Cardiac septum (tissue), 1 donor: Measurements from ENCODE around the gene CDH11. TPM values are rescaled to one million over a fixed set of nuclear protein-coding genes. Genes with fewer than 3 reads are reported as not detected.

Source experiments
- DNase-seq: peaks from one replicate; pipeline ENCODE4 v3.0.0-alpha.2; 2020; ENCODE audit warnings: low spot score
- intact Hi-C: fragments of 100-400 bp; cut with DNase I; formaldehyde crosslinking; loops from one replicate; pipeline ENCODE4 v1.14.0; 2022
- total RNA-seq: library from RNA; stranded (reverse); fragmentation: NEBNext Ultra II Directional; extraction: Animal tissue kit (Norgen Biotek cat#: 25700); gene quantifications from one replicate; pipeline ENCODE4 v1.2.1, GENCODE V29; 2021
- donor health status: DM: no; HTN: no; CAD: no.

The CDH11 gene
- total RNA-seq, 1 donor from 2014 or later = 26.1 TPM

DNA sequence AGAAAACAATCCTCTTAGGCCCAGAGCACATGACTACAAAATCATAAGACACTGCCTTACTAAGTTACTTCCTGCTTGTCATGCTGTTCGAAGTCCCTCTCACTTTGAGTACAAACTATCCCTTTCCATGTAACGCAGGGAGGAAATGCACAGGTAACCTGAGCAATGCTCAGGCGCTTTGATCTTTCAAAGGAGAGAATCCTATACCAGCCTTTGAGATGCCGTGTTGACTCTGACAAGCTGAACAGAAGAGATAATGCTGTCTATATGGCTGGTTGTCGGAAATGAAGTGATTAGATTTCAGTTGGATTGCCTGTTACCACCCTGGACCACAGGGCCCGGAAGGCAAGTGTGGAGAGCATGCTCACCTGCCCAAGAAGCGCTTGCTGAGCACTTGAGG is 75.9 kb downstream of the CDH11 start:
- intact Hi-C loops = no loop called here
- DNase-seq = no peak

DNA sequence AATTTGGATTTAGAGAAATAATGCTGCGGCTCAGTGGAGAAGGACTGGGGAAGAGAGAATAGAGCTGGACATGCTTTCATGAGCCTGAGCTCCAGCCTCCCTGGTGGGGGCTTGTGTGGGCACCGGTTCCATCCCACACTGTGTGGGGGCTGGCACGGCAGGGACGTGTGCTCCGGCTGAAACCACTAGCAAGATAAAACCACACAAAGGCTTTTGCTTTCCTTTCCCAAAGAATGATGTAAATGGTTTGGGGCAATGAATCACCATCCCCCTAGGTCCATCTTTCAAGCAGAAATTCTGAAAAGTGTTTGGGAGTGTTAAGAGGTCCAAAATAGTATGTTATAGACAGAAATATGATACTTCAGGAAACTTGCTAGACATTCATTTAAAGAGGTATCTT is 77.0 kb downstream of the CDH11 start:
- intact Hi-C loops = no loop called here
- DNase-seq = no peak

DNA sequence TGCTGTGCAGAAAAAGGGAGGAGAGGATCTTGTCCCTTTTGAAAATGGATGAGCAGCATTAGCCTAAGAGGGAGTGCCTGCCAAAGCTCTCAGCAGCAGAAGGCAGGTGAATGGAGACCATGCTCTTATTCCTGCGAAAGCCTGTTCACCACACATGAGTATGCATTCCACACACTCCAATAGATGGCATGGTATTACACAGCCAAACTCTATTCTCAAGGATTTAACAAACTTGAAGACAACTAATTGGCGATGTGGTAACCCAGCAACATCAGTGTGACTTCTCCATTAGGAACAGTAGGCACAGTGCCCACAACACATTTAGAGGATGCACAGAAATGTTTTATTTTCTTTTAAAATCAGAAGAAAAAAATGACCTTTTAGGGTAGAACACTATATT is 77.8 kb downstream of the CDH11 start:
- intact Hi-C loops = no loop called here

DNA sequence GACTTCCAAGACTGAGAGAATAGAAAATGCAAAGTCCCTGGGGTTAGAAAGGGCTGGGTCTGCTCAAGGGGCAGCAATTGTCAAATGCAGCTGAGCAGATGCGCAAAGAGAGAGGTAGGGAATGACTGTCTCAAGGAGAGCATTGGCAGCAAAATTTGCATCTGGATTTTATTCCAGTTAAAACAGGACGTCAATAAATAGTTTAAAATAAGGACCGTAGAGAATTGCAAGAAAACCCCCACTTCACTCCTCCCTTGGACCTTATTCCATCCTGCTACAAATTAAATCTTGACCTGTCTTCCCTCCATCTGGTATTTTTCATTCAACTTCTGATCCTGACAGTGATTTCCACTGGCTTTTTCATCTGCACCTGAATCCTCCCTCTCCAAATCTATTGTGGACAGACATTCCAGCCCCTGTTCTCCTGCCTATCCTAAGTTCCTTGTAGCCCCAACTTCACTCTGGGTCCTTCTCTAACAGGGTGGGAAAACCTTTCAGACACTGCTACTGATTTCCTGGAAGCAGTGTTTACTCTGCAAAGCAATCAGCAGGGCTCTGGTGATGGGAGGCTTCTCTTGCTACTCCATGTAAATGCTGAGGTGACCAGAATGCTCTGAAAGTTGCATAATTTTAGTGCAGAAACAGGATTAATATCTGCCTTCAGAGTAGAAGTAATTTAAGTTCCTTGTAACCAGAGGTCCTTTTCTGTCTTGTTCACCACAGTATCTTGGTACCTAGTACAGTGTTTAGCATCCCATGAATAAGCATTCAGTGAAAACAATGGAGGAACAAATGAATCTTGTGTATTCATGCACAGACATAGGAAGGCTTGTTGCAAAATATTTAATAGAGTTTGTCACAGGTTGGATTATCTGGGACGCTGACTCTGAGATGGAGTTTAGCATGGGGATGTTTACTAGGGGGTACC is 79.2 kb downstream of the CDH11 start:
- no peak for DNase-seq
- intact Hi-C loops = no loop called here

More for the DNA sequence above, 77.8 kb downstream of the CDH11 start:
- DNase-seq = no peak

DNA sequence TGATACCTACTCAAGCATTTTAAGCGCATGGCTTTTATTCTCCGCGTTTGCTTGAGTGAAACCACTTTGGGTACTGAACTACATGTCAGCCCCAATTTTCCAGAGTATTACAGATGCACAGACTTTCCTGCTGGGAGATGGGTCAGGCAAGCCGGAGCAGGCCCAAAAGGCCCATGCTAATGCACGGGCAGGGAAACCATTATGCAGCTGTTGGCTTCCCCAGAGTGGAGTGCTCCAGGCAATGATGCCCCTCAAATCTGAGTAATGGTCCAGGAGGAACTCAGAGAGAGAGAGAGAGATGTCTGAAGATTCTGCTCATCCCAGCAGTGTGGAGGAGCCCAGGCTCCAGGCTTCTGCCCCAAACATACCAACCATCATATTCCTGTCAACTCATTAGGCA is 80.2 kb downstream of the CDH11 start:
- intact Hi-C loops = no loop called here
- DNase-seq = no peak

DNA sequence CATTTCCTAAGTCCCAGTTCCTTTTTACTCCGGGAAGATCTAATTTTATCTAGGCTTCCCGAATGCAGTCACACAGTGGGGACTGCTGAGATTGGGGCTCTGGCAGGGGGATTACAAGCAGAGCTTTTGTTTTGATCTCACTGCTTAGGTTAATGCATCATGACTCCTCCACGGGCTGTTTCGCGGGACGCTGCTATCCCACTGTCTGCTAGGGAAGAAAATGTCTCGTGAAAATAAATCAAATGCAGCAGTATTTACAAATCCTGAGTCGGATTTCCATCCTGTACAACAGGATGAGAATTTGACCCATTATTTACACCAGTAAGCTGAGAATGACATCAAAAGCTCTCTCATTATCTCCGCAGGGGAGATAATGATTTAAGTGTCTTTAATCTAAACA is 83.8 kb downstream of the CDH11 start:
- intact Hi-C loops = no loop called here
- no peak for DNase-seq

DNA sequence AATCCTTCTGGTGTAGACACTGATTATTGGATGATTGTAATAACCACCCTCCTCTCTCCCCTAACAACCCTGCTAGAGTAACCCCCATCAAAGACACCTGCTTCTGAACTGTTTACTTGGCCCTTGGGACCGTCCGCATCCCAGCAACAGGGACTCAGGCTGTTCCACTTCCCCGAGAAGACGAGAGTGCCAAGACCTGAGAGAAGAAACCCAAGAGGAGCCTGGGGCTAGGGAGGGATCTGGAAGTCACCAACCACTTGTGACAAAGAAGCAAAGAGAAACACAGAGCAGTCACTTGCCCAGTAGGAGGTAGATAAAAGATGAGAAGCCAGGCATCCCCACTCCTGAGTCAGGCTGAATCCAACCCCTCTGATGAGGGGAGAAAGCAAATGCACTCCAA is 84.3 kb downstream of the CDH11 start:
- no peak for DNase-seq
- intact Hi-C loops = no loop called here

DNA sequence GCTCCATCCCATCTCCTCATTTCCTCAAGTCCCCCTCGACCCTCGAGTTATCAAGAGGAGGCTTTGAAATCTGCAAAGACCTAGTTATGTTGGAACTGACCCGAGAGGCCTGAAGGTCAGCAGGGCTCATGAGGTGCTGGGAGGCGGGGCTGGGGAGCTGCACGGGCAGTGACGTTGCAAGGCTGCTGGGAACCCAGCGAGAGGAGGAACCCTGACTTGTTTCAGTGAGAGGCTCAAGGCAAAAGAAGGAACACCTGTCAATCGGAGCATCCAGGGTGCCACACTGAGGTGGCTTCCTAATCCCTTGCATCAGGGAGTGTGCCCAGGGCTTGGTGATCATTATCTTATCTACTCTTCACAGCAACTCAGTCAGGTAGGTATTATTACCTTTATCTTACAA is 86.9 kb downstream of the CDH11 start:
- no peak for DNase-seq
- intact Hi-C loops = no loop called here

DNA sequence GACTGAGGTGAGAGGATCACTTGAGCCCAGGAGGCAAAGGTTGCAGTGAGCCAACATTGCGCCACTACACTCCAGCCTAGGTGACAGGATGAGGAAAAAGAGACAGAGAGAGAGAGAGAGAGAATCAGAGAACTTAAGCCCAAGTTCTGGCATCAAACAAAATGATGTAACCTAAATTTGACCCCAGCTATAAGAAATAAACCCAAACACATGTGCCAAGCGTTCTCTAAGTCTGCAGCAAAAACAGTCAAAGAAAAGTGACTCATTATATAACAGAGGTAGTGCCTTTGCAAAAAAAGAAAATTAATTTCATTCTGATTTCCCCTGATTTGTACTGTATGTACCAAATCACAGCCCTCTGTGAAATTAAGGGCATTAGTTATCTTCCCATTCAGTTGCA is 89.5 kb downstream of the CDH11 start:
- intact Hi-C loops = no loop called here
- DNase-seq = no peak

DNA sequence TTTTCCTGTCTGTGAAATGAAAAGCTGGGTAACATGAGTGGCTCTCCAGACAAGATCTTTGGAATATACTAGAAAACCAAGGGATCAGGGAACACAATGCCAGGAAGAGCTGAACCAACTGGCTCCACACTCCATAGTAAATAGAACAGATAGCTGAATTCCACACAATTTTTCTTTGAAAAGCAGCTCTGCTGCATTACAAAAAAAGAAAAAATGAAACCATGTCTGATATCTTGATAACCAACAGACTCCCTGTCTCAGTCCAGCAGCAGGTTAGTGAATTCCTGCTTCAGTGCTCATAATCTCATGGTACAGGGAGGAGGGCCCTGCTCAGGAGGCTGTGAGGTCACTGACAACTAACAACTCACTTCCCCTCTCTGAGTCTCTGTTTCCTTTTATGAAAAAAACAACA is 97.1 kb downstream of the CDH11 start:
- intact Hi-C loops = no loop called here
- no peak for DNase-seq

DNA sequence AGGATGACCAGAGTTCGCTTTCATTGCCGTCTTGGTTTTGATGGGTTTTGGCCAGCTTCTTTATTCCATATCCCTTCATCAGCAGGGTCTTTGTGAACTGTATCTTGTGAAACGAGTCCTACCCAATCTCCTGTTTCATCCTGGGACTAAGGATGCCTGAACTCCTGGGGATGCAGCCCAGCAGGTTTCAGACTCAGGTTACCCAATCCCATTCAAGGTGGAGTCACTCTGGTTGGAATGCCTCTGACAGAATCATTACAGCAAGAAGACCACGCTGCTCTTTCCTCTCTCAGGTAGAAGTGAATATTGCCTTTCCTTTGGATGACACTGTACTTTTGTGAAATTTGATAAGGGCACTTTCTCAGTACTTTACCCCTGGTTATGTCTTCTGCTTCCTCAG is 98.1 kb downstream of the CDH11 start:
- intact Hi-C loops = no loop called here
- no peak for DNase-seq

DNA sequence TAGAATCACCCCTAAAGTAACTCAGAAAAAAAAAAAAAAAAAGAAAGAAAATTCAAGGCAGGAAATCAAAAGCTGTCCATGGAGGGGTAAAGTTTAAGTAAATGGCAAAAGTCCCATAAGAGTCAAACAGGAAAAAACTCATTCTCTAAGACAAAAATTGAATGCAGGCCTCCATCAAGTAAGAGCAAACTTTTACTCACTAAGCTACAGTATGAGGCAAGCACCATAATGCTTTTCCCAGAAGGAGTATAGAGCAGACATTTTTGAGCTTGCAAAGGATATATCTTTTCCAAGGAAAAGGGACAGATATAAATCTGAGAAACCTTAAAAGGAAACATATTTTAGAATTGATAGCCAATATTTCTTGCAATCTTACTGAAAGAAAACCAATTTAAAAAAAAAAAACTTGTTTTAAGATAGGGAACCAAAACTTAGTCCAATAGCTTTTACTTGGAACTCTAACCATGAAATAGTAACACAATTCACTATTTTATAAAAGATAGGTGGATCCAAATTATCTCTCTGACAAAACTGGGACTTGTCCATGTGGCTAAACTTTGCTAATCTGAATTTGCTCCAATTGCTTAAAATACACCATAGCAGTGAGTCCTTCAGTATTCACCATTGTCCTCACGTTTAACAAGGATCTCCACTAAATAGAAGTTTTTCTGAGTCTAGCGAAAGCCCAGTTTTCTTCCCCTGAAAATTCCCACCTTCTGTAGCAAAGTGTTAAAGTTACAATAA is 99.8 kb downstream of the CDH11 start:
- intact Hi-C loops = no loop called here
- no peak for DNase-seq

DNA sequence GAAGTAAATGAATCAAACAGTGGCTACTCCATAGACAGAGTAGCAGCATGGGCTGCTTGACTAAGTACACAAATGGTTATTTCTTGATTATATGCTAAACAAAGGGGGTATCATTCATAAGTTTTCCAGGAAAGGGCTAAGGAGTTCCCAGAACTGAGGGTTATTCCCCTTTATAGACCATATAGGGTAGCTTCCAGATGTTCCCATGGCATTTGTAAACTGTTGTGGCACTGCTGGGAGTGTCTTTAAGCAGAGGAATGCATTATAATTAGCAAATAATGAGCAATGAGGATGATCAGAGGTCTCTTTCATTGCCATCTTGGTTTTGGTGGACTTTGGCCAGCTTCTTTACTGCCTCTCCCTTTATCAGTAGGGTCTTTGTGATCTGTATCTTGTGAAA is 105.1 kb downstream of the CDH11 start:
- intact Hi-C loops = no loop called here
- DNase-seq = no peak

DNA sequence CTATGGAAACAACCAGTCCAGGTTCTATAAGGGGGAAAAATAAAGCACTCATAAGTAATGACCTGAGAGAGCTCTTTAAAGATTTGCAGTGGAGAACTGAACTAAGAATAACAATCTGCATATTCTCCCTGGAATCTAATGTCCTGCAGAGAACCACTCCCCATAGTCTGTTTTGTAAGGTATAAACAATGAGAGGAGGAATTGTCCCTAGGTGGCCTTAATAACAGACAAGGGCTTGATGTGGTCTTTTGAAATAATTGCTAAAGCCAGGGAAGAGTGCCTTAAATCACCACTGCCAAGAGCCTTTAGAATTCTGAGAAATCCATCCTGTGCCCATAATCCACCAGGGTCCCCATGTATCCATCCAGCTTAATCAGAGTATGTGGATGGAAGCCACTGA is 106.3 kb downstream of the CDH11 start:
- DNase-seq = no peak
- intact Hi-C loops = no loop called here

DNA sequence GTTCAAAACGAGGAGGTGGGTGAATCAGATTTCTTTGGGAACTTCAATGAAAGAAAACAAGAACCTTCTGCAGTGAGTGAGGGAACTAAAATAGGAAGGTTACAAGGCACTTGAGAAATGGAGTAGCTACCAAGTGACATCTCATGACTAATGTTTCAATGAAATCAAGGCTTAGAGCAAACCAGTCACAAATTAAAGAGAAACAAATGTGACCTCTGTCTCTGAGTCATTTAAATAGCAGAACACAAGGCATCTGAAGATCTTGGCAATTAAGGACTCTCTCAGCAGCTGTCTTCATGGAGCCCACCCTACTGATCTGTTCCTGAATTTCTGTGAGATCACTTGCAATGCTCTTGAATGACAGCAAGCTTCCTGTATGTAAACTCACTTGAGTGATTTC is 109.5 kb downstream of the CDH11 start:
- intact Hi-C loops = no loop called here

DNA sequence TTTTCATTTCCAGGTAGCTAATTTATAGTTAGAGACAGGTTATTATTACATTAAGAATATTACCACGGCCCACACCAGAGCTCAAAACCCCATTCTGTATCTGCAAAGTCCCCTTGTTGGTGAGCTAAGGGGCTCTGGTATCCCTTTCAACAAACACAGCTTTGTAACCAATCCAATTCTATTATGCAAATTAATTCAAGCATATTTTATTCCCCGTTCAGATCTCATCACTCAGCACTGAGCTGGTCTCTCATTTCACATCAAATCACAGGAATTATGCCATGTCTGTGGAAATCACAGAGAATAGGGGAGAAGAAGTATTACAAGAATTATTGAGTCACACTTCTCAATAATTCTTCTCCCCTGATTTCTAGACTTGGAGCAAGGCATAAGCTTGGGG is 111.7 kb downstream of the CDH11 start:
- intact Hi-C loops = no loop called here

More for the DNA sequence above, 109.5 kb downstream of the CDH11 start:
- no peak for DNase-seq

DNA sequence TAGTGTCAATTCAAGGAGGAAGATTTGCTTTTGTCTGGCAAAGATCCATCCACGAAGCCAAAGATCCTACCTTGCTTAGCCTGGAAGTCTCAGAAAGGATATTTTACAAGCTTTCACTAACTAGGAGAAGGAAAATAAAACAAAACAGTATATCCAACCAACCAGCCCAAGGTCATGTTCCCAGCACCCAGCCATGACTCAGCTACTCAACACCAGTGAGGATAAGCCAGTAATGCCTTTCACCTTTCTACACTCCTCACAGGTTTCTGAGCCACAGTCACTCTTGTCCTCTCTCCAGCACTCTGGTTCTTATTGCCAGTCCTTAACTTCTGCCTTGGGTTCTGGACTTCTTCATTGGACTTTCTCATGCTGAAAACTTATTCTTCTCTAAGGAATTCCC is 116.2 kb downstream of the CDH11 start:
- intact Hi-C loops = no loop called here
- no peak for DNase-seq

More for the DNA sequence above, 111.7 kb downstream of the CDH11 start:
- no peak for DNase-seq

DNA sequence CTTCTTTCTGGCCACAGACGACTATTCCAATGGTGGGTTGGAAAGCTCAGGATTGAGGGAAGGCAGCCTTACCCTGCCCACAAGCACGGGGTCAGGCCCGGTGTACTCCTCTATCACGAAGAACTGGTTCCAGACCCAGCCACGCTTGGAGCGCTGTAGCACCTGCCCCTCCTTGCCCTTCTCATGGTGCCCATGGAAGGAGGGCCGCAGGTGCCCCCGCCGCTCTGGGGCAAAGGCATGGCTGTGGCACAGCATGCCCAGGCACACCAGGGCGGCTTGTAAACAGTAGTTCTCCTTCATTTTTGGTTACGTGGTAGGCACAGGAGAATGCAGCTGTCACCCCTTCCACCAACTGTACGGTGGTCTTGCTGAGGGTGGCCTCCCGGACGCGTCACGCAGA is 117.3 kb downstream of the CDH11 start:
- intact Hi-C loops = no loop called here
- no peak for DNase-seq

DNA sequence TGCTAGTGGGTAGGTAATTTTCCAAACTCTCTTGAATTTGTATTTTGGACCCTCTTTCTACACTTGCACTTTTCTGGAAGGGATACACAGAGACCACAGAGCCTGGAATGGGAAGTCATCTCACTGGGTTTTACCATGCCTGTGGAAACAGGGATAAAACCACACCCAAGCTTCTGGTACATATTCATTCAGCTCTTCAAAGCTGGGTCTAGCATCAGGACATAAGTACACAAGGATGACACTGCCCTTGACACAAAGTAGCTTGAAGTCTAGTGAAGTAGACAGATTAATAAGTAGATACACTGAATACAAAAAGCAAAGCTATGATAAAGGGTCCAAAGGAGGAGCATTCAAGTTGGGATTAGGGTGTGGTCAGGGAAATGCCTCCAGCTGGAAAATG is 118.2 kb downstream of the CDH11 start:
- DNase-seq = no peak
- intact Hi-C loops = no loop called here

DNA sequence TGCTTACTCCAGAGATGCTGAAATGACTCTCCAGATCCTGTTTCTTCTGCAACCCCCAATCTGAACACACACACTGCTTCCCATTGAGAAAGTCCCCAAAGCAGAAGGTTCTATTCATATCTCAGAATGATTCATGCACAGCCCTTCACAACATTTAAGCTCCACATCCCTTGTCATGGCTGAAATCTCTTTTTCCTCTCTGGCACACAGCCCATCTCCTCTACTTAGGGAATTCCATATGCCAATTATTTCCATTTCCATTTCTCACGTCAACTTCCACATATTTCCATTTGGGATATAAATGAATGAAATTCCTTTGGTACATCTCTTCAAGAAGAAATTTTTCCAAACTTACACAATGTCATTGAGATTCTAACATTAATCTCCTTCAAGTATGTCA is 119.6 kb downstream of the CDH11 start:
- no peak for DNase-seq
- intact Hi-C loops = no loop called here

DNA sequence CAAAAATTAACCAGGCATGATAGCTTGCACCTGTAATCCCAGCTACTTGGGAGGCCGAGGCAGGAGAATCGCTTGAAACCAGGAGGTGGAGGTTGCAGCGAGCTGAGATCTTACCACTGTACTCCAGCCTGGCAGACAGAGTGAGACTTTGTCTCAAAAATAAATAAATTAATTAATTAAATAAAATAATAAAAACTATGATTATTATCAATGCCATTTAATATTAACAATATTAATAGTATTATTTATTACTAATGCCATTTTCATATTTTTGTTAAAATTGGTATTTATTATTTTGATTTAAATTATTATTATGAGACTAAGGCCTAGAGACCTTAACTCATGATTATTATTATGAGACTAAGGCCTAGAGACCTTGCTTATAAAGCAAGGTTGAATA is 121.2 kb downstream of the CDH11 start:
- intact Hi-C loops = no loop called here
- DNase-seq = no peak
